ENCODE measurements around the gene LYSMD2. TPM values are rescaled to one million over a fixed set of nuclear protein-coding genes. Genes with fewer than 3 reads are reported as not detected.

The LYSMD2 gene
- total and polyA plus RNA-seq, 2 of the 8 experiments (the other 6 are each of a cell fraction or from before 2014, with no cell fraction given) = 2.2 to 2.7 TPM

- Histone ChIP-seq H3K9me3 (ENCODE audit: insufficient read depth in 2 of 2, low read depth in 1 of 2, low read length in 1 of 2) (no peaks in the 10 kb centered on the region), H3K14ac (ENCODE audit: insufficient read length) (no peak overlapping the region), H4K91ac (replicated peaks; ENCODE audit: insufficient read length, low read length) (no peak overlapping the region), H3K23me2 (ENCODE audit: low read depth, low read length) (peaks cover 3% of the 10 kb centered on the region), H3K4me3 (ENCODE audit: extremely low read depth in 1 of 4, insufficient read depth in 2 of 4, low read depth in 3 of 4, low read length in 4 of 4) (no peak overlapping the region), H2BK12ac (ENCODE audit: low read depth, low read length) (no peak overlapping the region), H3K9ac (replicated peaks in 1 of 4; ENCODE audit: extremely low read depth in 1 of 4, low read depth in 3 of 4, low read length in 3 of 4) (no peak overlapping the region), H3K36me3 (ENCODE audit: control insufficient read depth in 2 of 4, insufficient read depth in 4 of 4, low read length in 3 of 4) (no peaks in the 10 kb centered on the region), H2AFZ (ENCODE audit: low read length) (no peak overlapping the region), H3K4ac (replicated peaks; ENCODE audit: insufficient read length, low read depth, low read length) (no peak overlapping the region), H3K4me2 (ENCODE audit: insufficient read depth in 1 of 2, low read depth in 2 of 2, low read length in 2 of 2) (no peak overlapping the region), H3K56ac (replicated peaks; ENCODE audit: insufficient read length, low read depth, low read length) (no peak overlapping the region), H2BK20ac (ENCODE audit: low read length) (no peak overlapping the region), H3K27me3 (replicated peaks in 1 of 4; ENCODE audit: control insufficient read depth in 3 of 4, extremely low read depth in 1 of 4, insufficient read depth in 3 of 4, low read length in 3 of 4) (no peaks in the 10 kb centered on the region), H3K27ac (ENCODE audit: low read depth, low read length) (no peak overlapping the region), H3K4me1 (replicated peaks in 1 of 4; ENCODE audit: control insufficient read depth in 3 of 4, insufficient read depth in 4 of 4, low read length in 3 of 4) (no peaks in the 10 kb centered on the region), H2AK5ac (ENCODE audit: low read depth, low read length) (no peak overlapping the region), H4K5ac (ENCODE audit: insufficient read length, low read depth, low read length) (no peak overlapping the region), H2BK15ac (ENCODE audit: low read length) (no peak overlapping the region), H3K23ac (ENCODE audit: insufficient read length) (no peak overlapping the region), H3K79me2 (ENCODE audit: control insufficient read depth in 1 of 2, insufficient read depth in 2 of 2, low read length in 2 of 2) (peaks cover 0 to 6% of the 10 kb centered on the region in 2 experiments; a peak in 2 of 4 replicates), H2BK120ac (replicated peaks; ENCODE audit: low read depth, low read length) (no peak overlapping the region), H4K20me1 (replicated peaks in 1 of 2; ENCODE audit: control insufficient read depth in 1 of 2, insufficient read depth in 2 of 2, low read length in 2 of 2) (no peaks in the 10 kb centered on the region), H2BK5ac (ENCODE audit: low read depth, low read length) (no peak overlapping the region), H3K18ac (ENCODE audit: extremely low read depth, low read length) (no peak overlapping the region), H4K8ac (ENCODE audit: extremely low read depth, insufficient read depth, low read length) (no peak overlapping the region), H3K79me1 (ENCODE audit: low read depth, low read length) (no peaks in the 10 kb centered on the region)
- WGBS, 2 experiments (ENCODE audit: extremely low coverage in 1 of 2, insufficient coverage in 1 of 2, insufficient read length in 1 of 2, insufficient replicate concordance in 2 of 2, low coverage in 1 of 2, low lambda C conversion rate in 2 of 2, missing lambda C conversion rate in 1 of 2) = 81% methylated on average over 2 of the region's 2 CpGs; no CpG with 5 or more reads in 1 of the 2 experiments
- ChIA-PET CTCF (ENCODE audit: partially characterized antibody) (no interaction called here), POLR2A (ENCODE audit: partially characterized antibody) (no interaction called here)
- DNase-seq (ENCODE audit: low read depth in 1 of 2, low spot score in 2 of 2) = no peak
- no peak for FAIRE-seq
- TF ChIP-seq CHD1 (IDR thresholded peaks at IDR 0.05; ENCODE audit: low read depth, low read length) (no peak), CBX5 (IDR thresholded peaks at IDR 0.05; ENCODE audit: low read depth, low read length) (no peak), EP300 (IDR thresholded peaks at IDR 0.05; ENCODE audit: borderline replicate concordance in 1 of 2, low read depth in 2 of 2, low read length in 2 of 2) (no peak), MAX (IDR thresholded peaks at IDR 0.05) (no peak), RNF2 (IDR thresholded peaks at IDR 0.05; ENCODE audit: borderline replicate concordance, low read depth, low read length, missing control alignments, poor library complexity, severe bottlenecking) (no peak), EGR1 (IDR thresholded peaks at IDR 0.05; ENCODE audit: borderline replicate concordance, low read depth, low read length) (no peak), CBX8 (IDR thresholded peaks at IDR 0.05; ENCODE audit: borderline replicate concordance, low read depth, low read length) (no peak), NRF1 (IDR thresholded peaks at IDR 0.05; ENCODE audit: low read depth, low read length) (no peak), POLR2A (IDR thresholded peaks at IDR 0.05; ENCODE audit: control extremely low read depth in 1 of 2, low read depth in 2 of 2, low read length in 2 of 2) (no peak), CEBPB (IDR thresholded peaks at IDR 0.05; ENCODE audit: low read depth, low read length) (no peak), TCF12 (IDR thresholded peaks at IDR 0.05; ENCODE audit: low read depth, low read length) (no peak), CREB1 (IDR thresholded peaks at IDR 0.05) (no peak), PHF8 (conservative IDR thresholded peaks at IDR 0.05; ENCODE audit: low read depth, low read length) (no peak), GABPA (IDR thresholded peaks at IDR 0.05; ENCODE audit: borderline replicate concordance, insufficient read depth, low read length) (no peak), SRF (IDR thresholded peaks at IDR 0.05; ENCODE audit: low read depth, low read length) (no peak)
Measured at GRCh38 chr15:51678096-51678495, 59.4 kb downstream of the LYSMD2 start.

Data from H1 (cell line).